Lower leg skin (tissue), 4 donors: Measurements from ENCODE around the gene PRRG1. TPM values are rescaled to one million over a fixed set of nuclear protein-coding genes. Genes with fewer than 3 reads are reported as not detected.

ENCODE experiments used
- DNase-seq, 2 donors: peaks; one replicate each; pipeline ENCODE4 v3.0.0-alpha.2; 2019; ENCODE audit warnings: low spot score in 2 of 2
- H3K4me3 ChIP-seq: fragments of 200-600 bp; sonication (generic); 2 replicates; pipeline ENCODE4 v1.5.1; 2017; ENCODE audit warnings: mild to moderate bottlenecking, low read depth; ENCODE audit not compliant: poor library complexity, severe bottlenecking
- CTCF ChIP-seq, 3 donors: fragments of 450-650 bp; IDR thresholded peaks; one replicate each; pipeline ENCODE4 v1.5.1; 2016; ENCODE audit warnings: antibody characterized with exemption in 3 of 3, mild to moderate bottlenecking in 3 of 3, moderate library complexity in 2 of 3
- POLR2A ChIP-seq, 2 donors: fragments of 450-650 bp; IDR thresholded peaks; one replicate each; pipeline ENCODE4 v1.6.1; 2016 to 2017; ENCODE audit warnings: antibody characterized with exemption in 2 of 2, mild to moderate bottlenecking in 1 of 2, moderate library complexity in 1 of 2
- WGBS, 2 donors: methylation state at CpG; one replicate each; pipeline ENCODE4 v1.1.5; 2018; 5-methylcytosine and 5-hydroxymethylcytosine counted together
- intact Hi-C: fragments of 100-400 bp; cut with DNase I; formaldehyde crosslinking; loops from one replicate; pipeline ENCODE4 v1.15.0; 2023; ENCODE audit warnings: low total_unique reads
- total RNA-seq, 4 donors: library from RNA; depleted of rRNA; stranded (reverse); fragments of >200 nt; gene quantifications; one replicate each; pipeline ENCODE4 v1.1.0, GENCODE V29; 2016

The PRRG1 gene
- total RNA-seq, 4 donors from 2014 or later = 4.0 to 8.1 (median 6.1) TPM

DNA sequence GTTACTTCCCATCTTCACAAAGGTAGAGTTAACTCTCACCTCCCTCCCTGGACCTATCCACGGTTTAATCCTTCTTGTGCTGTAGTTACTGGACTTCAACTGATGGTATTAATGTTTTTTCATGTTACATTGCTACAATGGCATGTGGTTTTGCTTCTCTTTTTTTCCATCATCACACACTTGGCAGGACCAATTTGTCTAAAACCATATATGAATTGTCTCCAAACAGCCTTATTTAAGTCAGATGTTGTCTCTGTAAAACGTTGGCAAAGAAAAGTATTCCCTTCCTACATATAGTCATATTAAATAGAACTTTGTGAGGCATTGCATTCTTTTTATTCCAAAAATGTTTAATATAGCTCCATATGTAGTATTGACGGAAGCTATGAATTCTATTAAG is 15.5 kb downstream of the PRRG1 start:
- no peak for DNase-seq
- WGBS, 2 donors = 47 to 72% methylated on average over 3 of the region's 3 CpGs

GRCh38 chrX:37367946-37368345 is 18.8 kb downstream of the PRRG1 start:
- intact Hi-C loops = no loop called here
- DNase-seq = no peak
- TF ChIP-seq CTCF (IDR thresholded peaks at IDR 0.05) (no peak), POLR2A (IDR thresholded peaks at IDR 0.05) (no peak)
- H3K4me3 ChIP-seq = no peak overlapping the region
- 60 to 65% methylated on average over 2 of the region's 2 CpGs for WGBS, 2 donors

More for the DNA sequence above, 15.5 kb downstream of the PRRG1 start:
- no peak for TF ChIP-seq POLR2A (IDR thresholded peaks at IDR 0.05)
- TF ChIP-seq CTCF (IDR thresholded peaks at IDR 0.05) = no peak
- H3K4me3 ChIP-seq = no peak overlapping the region
- intact Hi-C loops = no loop called here

- WGBS, 2 donors = 72 to 89% methylated on average over 3 to 4 of the region's 4 CpGs
- DNase-seq = no peak
- intact Hi-C loops = no loop called here
- TF ChIP-seq POLR2A (IDR thresholded peaks at IDR 0.05) (no peak), CTCF (IDR thresholded peaks at IDR 0.05) (no peak)
- H3K4me3 ChIP-seq = no peak overlapping the region
These were observed 21.5 kb downstream of the PRRG1 start for GRCh38 chrX:37370499-37371141.

- TF ChIP-seq CTCF (IDR thresholded peaks at IDR 0.05) (no peak), POLR2A (IDR thresholded peaks at IDR 0.05) (no peak)
- intact Hi-C loops = no loop called here
- DNase-seq = no peak
- H3K4me3 ChIP-seq = no peak overlapping the region
- WGBS, 2 donors = 75 to 81% methylated on average over 5 to 7 of the region's 8 CpGs
These were observed 22.4 kb downstream of the PRRG1 start for GRCh38 chrX:37371578-37371991.

- TF ChIP-seq CTCF (IDR thresholded peaks at IDR 0.05) = no peak
- no peak for TF ChIP-seq POLR2A (IDR thresholded peaks at IDR 0.05)
- no peak for DNase-seq
- 12 to 27% methylated on average over 2 of the region's 2 CpGs for WGBS, 2 donors
- no peak overlapping the region for H3K4me3 ChIP-seq
- intact Hi-C loops = no loop called here
These were observed 29.2 kb downstream of the PRRG1 start for GRCh38 chrX:37378404-37378803.

DNA sequence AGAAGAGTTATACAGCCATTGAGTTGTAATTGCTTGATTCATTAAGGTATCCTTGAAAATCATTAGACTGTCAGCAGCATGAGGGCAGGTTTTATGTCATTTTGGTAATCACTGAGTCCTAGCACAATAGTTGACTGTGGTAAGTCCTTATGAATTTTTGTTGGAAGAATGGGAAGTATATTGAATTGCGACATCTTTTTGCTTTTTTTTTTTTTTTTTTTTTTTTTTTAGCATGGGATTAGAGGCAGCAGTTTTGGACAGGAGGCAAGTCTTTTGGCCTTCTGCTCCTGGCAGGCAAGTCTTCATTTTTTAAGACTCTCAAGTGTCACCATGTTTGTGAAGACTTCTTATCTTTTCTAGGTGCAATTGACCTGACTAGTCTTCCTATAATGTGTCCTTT is 29.7 kb downstream of the PRRG1 start:
- intact Hi-C loops = no loop called here
- TF ChIP-seq CTCF (IDR thresholded peaks at IDR 0.05) = no peak
- TF ChIP-seq POLR2A (IDR thresholded peaks at IDR 0.05) = no peak
- WGBS, 2 donors = 73 to 83% methylated on average over 1 of the region's 1 CpG

More for the DNA sequence above, 29.7 kb downstream of the PRRG1 start:
- DNase-seq = no peak
- no peak overlapping the region for H3K4me3 ChIP-seq
